Measurements from ENCODE around the gene SLC9C2. TPM values are rescaled to one million over a fixed set of nuclear protein-coding genes. Genes with fewer than 3 reads are reported as not detected.
A peak's percentile ranks its signal among the peaks of the same experiment; 100 is the strongest.

Gene SLC9C2
- total RNA-seq, 3 donors from 2014 or later (not counting 1 experiment from before 2014, with no cell fraction given), result not detected

DNA sequence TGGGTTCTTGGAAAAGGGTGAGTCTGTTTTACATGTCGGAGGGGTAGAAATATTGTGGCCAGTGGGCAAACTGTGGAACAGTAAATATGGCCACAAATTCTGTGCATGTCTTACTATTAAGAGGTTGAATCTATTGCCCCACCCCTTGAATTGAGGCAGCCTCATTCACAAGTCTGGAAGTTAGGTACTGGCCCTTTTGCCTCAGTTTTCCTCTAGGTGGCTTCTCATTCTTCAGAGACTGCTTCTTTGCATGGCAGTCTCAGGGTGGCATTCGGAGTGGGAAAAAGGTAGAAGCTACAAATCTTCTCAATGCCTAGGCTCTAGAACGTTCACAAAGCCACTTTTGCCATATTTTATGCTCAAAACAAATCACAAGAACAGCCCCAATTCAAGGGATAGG is 57.2 kb downstream of the SLC9C2 start:
- Mint-ChIP-seq H3K4me1 (peaks cover 7 to 10% of the 10 kb centered on the region in 2 donors), H3K9me3 (no peaks in the 10 kb centered on the region), H3K36me3 (no peaks in the 10 kb centered on the region), H3K27me3 (ENCODE audit: low read depth in 2 of 2) (peaks cover 7 to 20% of the 10 kb centered on the region in 2 donors), H3K27ac (no peak overlapping the region), H3K4me3 (no peak overlapping the region)
- Histone ChIP-seq H3K27me3 (ENCODE audit: control insufficient read depth, insufficient read depth, low read length) (no peaks in the 10 kb centered on the region), H3K4me3 (ENCODE audit: low read length) (no peak overlapping the region), H3K27ac (ENCODE audit: low read length) (no peak overlapping the region), H3K4me1 (ENCODE audit: control insufficient read depth, insufficient read depth, low read length) (peaks cover 10% of the 10 kb centered on the region), H3K36me3 (ENCODE audit: control insufficient read depth, insufficient read depth, low read length) (no peaks in the 10 kb centered on the region), H3K9me3 (ENCODE audit: control insufficient read depth, insufficient read depth, low read length) (no peaks in the 10 kb centered on the region)
- no peak for TF ChIP-seq CTCF (IDR thresholded peaks at IDR 0.05)
- DNase-seq (no peak), ATAC-seq (no peak)
- 66% methylated on average over 3 of the region's 3 CpGs for WGBS (ENCODE audit: insufficient coverage)
- intact Hi-C loops (cut with micrococcal nuclease), result no loop called here

DNA sequence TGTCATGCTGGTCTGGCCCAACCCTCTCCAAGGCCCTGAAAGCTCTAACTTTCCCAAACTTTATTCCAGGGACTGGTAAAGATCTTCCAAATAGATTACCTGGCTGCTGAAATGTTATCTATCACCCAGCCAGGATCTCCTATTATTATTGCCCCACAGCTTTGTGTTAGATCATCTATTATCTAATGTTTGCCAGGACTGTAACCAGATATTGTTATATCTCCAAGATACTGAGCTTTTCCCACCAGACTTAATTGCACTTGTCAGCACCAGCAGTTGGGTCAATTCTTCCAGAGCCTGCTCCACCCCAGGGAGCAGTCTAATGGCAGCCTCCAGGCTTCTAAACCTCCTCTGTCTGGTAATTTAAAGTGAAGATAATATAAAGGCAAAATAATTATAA is 66.6 kb downstream of the SLC9C2 start:
- ATAC-seq (no peak), DNase-seq (no peak)
- H3K9me3 ChIP-seq (ENCODE audit: control insufficient read depth, insufficient read depth, low read length), result no peaks in the 10 kb centered on the region
- Mint-ChIP-seq H3K9me3 (no peaks in the 10 kb centered on the region), H3K36me3 (no peaks in the 10 kb centered on the region), H3K4me3 (no peak overlapping the region), H3K4me1 (peaks cover 8 to 9% of the 10 kb centered on the region in 2 donors), H3K27me3 (ENCODE audit: low read depth in 2 of 2) (peaks cover 0 to 10% of the 10 kb centered on the region in 2 donors), H3K27ac (no peak overlapping the region)
- H3K27me3 ChIP-seq (ENCODE audit: control insufficient read depth, insufficient read depth, low read length), result no peaks in the 10 kb centered on the region
- TF ChIP-seq CTCF (IDR thresholded peaks at IDR 0.05), result no peak
- intact Hi-C loops (cut with micrococcal nuclease), result no loop called here
- H3K4me1 ChIP-seq (ENCODE audit: control insufficient read depth, insufficient read depth, low read length), result no peaks in the 10 kb centered on the region
- H3K4me3 ChIP-seq (ENCODE audit: low read length), result no peak overlapping the region
- no peak overlapping the region for H3K27ac ChIP-seq (ENCODE audit: low read length)
- no peaks in the 10 kb centered on the region for H3K36me3 ChIP-seq (ENCODE audit: control insufficient read depth, insufficient read depth, low read length)

- no peaks in the 10 kb centered on the region for H3K4me1 ChIP-seq (ENCODE audit: control insufficient read depth, insufficient read depth, low read length)
- no peak overlapping the region for H3K27ac ChIP-seq (ENCODE audit: low read length)
- no peak for ATAC-seq
- TF ChIP-seq CTCF (IDR thresholded peaks at IDR 0.05), result no peak
- H3K4me3 ChIP-seq (ENCODE audit: low read length), result no peak overlapping the region
- no peak overlapping the region for H3K27ac Mint-ChIP-seq
- H3K4me1 Mint-ChIP-seq, result peaks cover 8 to 9% of the 10 kb centered on the region in 2 donors
- intact Hi-C loops (cut with micrococcal nuclease), result no loop called here
- H3K9me3 Mint-ChIP-seq, result no peaks in the 10 kb centered on the region
- peaks cover 0 to 5% of the 10 kb centered on the region in 2 donors for H3K27me3 Mint-ChIP-seq (ENCODE audit: low read depth in 2 of 2)
- no peaks in the 10 kb centered on the region for H3K36me3 ChIP-seq (ENCODE audit: control insufficient read depth, insufficient read depth, low read length)
- H3K27me3 ChIP-seq (ENCODE audit: control insufficient read depth, insufficient read depth, low read length), result no peaks in the 10 kb centered on the region
- H3K36me3 Mint-ChIP-seq, result no peaks in the 10 kb centered on the region
- DNase-seq, result peak in 1 of 2 donors; percentile 15
- peak overlapping the region; percentile 30 for H3K4me3 Mint-ChIP-seq
- H3K9me3 ChIP-seq (ENCODE audit: control insufficient read depth, insufficient read depth, low read length), result no peaks in the 10 kb centered on the region
Measured at GRCh38 chr1:173532237-173532636, 70.6 kb downstream of the SLC9C2 start.

All from natural killer cell (primary cell).